GM21367 (cell line): Measurements from ENCODE around the gene AMBP.

ENCODE experiments used
- ATAC-seq: cut with Tn5 transposase; IDR thresholded peaks from one replicate; pipeline ENCODE4 v1.9.1; 2021; ENCODE audit not compliant: unreplicated experiment

AMBP gene

GRCh38 chr9:114112778-114113584 is 34.9 kb upstream of the AMBP start:
- no peak for ATAC-seq

DNA sequence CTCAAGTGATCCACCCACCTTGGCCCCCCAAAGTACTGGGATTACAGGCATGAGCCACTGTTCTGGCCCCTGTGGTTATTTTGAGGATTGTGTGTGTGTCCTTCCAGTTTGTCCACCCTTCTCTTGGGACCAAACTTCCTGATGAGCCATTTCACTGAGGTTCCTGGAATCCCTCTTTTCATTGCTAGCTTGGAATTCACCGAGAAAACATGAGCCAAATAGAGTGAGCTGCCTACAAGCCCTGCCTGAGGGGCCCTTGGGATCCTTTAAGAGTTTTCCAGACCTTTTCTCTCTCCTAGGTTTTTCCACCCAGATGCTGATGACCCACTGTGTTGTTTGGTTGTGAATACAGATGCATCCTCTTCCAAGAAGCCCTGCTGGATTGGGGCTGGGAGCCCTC is 34.2 kb upstream of the AMBP start:
- no peak for ATAC-seq

- no peak for ATAC-seq
Measured at GRCh38 chr9:114110180-114110579, 32.1 kb upstream of the AMBP start.

GRCh38 chr9:114109124-114109523 is 31.0 kb upstream of the AMBP start:
- ATAC-seq: no peak

- no peak for ATAC-seq
Measured at GRCh38 chr9:114108016-114108833, 30.1 kb upstream of the AMBP start.

DNA sequence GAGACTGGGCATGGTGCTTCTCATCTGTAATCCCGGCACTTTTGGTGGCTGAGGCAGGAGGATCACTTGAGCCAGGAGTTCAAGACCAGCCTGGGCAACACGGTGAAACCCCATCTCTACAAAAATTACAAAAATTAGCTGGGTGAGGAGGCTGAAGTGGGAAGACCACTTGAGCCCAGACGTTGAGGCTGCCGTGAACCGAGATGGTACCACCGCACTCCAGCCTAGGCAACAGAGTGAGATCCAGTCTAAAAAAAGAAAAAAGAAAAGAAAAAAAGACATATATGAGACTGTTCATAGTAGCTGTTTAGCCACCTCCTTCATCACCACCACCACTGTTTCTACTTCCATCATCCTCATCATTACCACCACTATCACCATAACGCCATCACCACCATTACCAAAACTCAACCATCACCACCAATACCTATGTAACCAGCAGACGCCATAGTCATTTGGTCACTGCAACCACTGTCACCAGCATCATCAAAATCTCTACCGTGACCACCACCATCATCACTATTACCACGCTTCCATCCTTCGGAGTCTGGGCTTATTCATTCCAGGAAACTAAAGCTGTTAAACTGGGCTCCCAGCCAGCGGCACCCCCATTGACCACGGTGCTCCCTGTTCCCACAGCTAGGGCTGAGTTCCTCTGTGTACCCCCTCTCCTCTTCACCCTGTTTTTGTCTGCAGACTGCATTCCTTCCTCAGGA is 29.3 kb upstream of the AMBP start:
- no peak for ATAC-seq

GRCh38 chr9:114105236-114105635 is 27.1 kb upstream of the AMBP start:
- ATAC-seq: no peak

DNA sequence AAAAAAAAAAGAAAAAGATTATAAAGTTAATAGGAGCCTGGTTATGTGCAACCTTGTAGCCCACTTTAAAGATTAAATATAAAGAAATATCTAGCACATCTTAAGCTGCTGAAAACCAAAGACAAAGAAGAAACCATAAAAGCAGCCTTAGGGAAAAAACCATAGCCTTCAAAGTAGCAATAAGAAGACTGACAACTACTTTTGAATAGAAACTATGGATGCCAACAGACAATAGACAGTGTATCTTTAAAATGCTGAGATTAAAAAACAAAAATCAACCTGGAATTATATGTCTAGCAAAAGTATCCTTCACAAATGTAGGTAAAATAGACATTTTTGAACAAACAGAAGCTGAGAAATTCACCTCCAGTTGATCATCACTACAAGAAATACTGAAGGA is 24.4 kb upstream of the AMBP start:
- ATAC-seq: no peak

GRCh38 chr9:114100536-114100935 is 22.4 kb upstream of the AMBP start:
- ATAC-seq: no peak

DNA sequence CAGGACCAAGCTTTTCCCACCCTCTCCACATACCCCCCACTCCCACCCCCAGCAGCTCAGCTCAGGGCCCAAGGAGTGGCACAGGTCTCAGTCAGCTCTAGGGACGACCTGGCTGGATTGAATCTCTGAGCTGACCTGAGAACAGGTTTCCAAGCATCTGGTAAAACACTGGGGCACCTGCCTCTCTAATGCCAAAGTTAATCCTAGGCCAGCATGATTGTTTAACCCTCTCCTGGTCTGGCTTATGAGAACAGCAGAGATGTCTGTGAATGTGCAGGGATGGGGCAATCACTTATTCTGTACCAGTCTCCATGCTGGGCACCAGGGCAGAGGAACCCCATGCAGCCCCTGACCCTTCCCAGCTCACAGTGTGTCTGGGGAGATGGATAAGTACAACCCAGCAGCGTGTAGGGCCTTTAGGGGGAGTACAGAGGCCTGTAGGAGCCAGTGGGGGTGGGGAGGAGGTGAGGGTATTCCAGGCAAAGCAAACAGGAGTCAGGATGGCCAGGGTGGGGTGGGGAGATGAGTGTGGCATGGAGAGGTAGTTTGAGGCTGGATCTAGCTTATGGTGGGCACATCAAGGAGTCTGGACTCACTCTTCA is 21.7 kb upstream of the AMBP start:
- no peak for ATAC-seq

DNA sequence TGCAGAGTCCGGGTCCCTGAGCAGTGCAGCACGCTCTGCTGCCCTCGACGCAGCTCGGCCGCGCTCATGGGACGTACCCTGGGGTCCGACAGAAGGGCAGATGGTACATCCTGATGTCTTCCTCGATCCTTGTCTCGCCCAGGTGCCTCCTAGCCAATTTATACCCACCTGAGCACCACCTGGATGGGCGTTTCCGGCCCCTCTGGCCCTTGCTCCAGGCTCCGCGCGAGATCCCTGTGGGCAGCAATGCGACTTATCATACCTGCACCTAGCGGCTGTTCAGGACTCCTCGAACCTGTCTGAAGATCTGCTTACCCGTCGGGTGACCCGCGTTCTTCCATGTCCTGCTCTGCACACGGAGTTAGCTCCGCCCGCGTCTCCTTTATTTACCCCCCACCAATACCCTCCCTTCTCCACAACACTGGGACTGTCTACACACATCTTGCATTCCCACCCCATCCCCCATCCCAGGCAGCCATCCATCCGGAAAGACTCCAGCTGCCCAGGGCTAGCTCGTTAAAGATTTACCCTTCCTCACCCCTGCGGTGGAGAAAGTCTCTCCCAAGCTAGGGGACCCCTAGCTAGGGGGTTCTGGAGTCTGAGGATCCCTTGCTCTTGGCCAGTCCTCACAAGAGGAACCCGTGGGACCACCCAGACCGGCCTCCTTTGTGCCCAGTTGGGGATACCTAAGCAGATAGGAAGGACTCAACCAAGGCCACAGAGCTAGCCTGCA is 21.0 kb upstream of the AMBP start, which contains the start of gene KIF12:
Gene KIF12, minus strand, starts transcription at position 357 of the 733 bp plus-strand sequence. Its CDS starts 16 bp downstream, at position 341.
- no peak for ATAC-seq

- ATAC-seq: no peak
Measured at GRCh38 chr9:114098021-114098935, 20.2 kb upstream of the AMBP start.

GRCh38 chr9:114097613-114098020 is 19.5 kb upstream of the AMBP start:
- ATAC-seq: no peak

DNA sequence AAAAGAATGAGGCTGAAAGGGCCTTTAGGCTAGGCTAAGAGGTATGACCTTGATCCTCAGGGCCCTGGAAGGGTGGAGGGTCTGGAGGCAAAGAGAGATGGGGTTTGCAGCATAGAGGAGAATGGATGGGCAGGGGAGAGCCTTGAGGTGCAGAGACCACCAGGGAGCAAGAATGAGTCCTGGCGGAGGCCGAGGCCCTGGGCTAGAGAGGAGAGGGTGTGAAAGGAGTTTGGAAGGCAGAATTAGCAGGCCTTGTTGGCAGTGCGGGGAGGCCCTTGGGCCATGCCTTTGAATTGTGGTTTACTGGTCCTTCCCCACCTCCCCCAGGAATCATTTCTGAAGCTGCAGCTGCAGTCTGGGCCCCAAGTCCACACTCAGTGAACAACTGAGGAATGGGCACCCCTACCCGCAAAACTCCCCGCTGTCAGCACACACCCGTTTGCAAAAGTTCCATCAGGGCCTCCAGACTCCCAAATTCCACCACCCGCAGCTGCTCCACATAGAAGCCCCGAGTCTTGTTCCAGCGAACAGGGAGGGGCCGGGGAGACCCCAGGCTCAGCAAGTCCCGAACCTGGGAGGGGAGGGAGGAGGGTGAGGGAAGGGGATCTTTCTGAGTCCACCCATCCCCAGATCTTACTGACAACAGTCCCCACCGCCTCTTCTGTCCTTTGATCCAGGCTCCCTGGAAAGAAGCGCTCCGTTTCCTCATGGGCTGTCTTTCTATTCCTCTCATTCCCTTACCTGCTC is 18.9 kb upstream of the AMBP start:
- ATAC-seq: no peak

DNA sequence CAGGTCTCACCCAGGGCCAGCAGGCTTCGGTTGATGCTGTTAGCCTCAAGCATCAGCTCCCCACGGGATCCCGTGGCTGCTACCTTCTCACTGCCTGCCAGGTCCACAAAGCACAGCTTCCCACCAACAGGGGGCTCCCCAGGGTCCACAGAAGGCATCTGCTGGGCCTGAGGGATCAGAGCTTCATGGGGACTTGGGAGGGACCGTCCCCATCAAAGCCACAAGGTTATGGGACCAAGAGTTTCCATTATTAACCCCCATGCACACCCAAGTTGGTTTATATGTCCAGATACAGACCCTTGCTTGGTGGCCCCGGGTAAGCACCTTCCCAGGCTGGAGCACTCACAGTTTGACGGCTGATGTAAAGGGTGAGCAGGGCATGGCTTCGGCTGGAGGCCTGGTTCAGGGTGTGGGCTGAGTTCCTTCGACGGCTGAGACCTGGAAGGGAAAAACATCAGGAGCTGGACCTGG is 18.0 kb upstream of the AMBP start:
- ATAC-seq: no peak

GRCh38 chr9:114094971-114095370 is 16.9 kb upstream of the AMBP start:
- ATAC-seq: no peak

DNA sequence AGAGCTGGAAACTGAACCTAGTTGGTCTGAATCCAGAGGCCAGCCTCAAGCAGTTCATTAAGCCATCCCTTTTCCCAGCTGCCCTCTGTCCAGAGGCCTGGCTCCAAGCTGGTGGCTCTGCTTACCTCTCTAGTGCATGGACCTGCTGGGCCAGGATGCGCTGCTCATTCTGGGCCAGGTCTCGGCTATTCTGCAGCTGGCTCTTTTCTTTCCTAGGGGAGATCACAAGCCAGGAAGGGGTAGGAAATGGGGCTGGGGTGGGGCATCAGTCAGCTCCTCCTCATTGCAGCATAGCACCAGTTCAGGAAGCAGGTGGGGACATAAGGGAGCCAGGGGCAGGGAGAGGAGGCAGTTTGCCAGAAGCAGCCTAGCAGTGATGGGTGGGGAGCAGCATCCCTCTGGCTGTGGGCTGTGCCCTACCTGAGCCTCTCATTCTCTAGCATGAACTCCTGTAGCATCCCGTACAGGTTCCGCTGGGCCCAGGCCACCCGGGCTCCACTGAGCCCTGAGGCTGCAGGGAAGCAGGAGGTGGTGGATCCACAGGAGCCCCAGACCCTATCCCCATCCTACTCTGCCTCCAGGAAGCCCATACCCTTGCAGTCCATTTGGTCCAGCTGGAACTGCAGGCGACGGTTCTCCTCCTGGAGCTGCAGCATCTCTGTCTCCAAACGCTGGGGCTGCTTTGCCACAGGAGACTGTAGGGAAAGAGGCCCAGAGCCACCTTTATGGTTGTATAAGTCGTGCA is 15.8 kb upstream of the AMBP start:
- no peak for ATAC-seq

- no peak for ATAC-seq
Measured at GRCh38 chr9:114093031-114093471, 15.0 kb upstream of the AMBP start.
